ENCODE results near the gene ATP6V0C.
A peak's percentile ranks its signal among the peaks of the same experiment; 100 is the strongest.
"Not testable (repeated sequence)": the region's sequence is repeated elsewhere in the genome, so short reads cannot be mapped to it uniquely, and the experiment has no call there.

Gene ATP6V0C

DNA sequence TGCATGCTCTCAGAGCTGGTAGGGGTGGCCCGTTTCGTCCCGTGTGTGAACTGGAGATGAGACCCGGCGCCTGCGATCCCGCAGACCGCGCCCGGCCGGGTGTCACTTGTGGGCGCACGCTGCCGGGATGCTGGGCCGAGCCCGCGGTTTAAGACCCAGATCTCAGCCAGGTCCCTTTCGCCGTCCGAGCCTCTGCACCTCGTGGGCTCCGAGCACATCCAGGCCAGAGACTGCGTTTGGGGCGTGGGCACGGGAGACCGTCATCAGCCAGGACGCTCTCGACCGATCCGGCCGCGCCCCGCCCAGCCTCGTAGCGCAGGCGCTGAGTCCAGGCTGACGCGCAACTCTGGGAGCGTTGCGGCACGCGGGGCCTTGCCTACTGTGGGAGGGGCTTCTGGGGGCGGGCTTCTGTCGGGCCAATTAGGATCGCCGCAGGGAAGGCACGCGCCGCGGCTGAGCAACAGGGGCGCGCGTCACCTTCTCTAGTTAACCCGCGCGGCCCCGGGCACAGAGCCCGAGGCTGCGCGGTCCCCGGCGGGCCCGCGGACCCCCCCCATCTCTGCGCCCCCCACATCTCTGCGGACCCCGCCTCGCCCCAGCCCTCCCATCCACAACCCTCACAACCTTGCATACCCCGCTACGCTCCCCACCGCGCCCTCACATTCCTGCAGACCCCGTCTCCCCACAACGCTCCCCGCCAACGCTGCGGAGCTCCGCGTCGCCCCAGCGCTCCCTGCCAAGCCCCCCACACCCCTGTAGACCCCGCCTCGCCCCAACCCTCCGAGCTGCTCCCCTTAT is 18.1 kb downstream of the ATP6V0C start:
- Histone ChIP-seq H3K27me3 (ENCODE audit: insufficient read depth, poor library complexity, severe bottlenecking) (no peaks in the 10 kb centered on the region), H3K4me3 (replicated peaks; ENCODE audit: insufficient read depth, low read length) (peak overlapping the region; percentile 48), H3K27ac (replicated peaks) (peak overlapping the region; percentile 79)
- DNase-seq (ENCODE audit: low read depth in 1 of 2, low spot score in 1 of 2), result peak; percentile 95 to 97
- TF ChIP-seq POLR2AphosphoS5 (IDR thresholded peaks at IDR 0.05; ENCODE audit: low read depth) (peak; percentile 70), REST (IDR thresholded peaks at IDR 0.05; ENCODE audit: insufficient replicate concordance, low read depth) (no peak)

- peak overlapping the region; percentile 46 for H3K4me3 ChIP-seq (replicated peaks; ENCODE audit: insufficient read depth, low read length)
- peak in 1 of 2 experiments; percentile 69 for DNase-seq (ENCODE audit: low read depth in 1 of 2, low spot score in 1 of 2)
- peak overlapping the region; percentile 79 for H3K27ac ChIP-seq (replicated peaks)
These were observed 18.9 kb downstream of the ATP6V0C start for GRCh38 chr16:2532494-2533141.

GRCh38 chr16:2533142-2533755 is 19.5 kb downstream of the ATP6V0C start:
- H3K27me3 ChIP-seq (ENCODE audit: insufficient read depth, poor library complexity, severe bottlenecking); DNase-seq (ENCODE audit: low read depth in 1 of 2, low spot score in 1 of 2); H3K4me3 ChIP-seq (replicated peaks; ENCODE audit: insufficient read depth, low read length): not testable (repeated sequence)
- H3K27ac ChIP-seq (replicated peaks), result peak overlapping the region; percentile 79

More at GRCh38 chr16:2532494-2533141, 18.9 kb downstream of the ATP6V0C start:
- TF ChIP-seq POLR2AphosphoS5 (IDR thresholded peaks at IDR 0.05; ENCODE audit: low read depth) (peak; percentile 72; the same call in 1 of the 2 replicates), GABPA (IDR thresholded peaks at IDR 0.05; ENCODE audit: low read depth) (no peak), REST (IDR thresholded peaks at IDR 0.05; ENCODE audit: insufficient replicate concordance, low read depth) (no peak)
- H3K27me3 ChIP-seq (ENCODE audit: insufficient read depth, poor library complexity, severe bottlenecking), result no peaks in the 10 kb centered on the region

- H3K27me3 ChIP-seq (ENCODE audit: insufficient read depth, poor library complexity, severe bottlenecking), result no peaks in the 10 kb centered on the region
- no peak overlapping the region for H3K4me3 ChIP-seq (replicated peaks; ENCODE audit: insufficient read depth, low read length)
- H3K27ac ChIP-seq (replicated peaks), result no peak overlapping the region
- TF ChIP-seq SPI1 (IDR thresholded peaks at IDR 0.05; ENCODE audit: borderline replicate concordance, low read depth), result no peak
- TF ChIP-seq REST (IDR thresholded peaks at IDR 0.05; ENCODE audit: insufficient replicate concordance, low read depth), result no peak
- no peak for TF ChIP-seq GABPA (IDR thresholded peaks at IDR 0.05; ENCODE audit: low read depth)
- no peak for TF ChIP-seq POLR2AphosphoS5 (IDR thresholded peaks at IDR 0.05; ENCODE audit: low read depth)
- TF ChIP-seq, protein P1, sequence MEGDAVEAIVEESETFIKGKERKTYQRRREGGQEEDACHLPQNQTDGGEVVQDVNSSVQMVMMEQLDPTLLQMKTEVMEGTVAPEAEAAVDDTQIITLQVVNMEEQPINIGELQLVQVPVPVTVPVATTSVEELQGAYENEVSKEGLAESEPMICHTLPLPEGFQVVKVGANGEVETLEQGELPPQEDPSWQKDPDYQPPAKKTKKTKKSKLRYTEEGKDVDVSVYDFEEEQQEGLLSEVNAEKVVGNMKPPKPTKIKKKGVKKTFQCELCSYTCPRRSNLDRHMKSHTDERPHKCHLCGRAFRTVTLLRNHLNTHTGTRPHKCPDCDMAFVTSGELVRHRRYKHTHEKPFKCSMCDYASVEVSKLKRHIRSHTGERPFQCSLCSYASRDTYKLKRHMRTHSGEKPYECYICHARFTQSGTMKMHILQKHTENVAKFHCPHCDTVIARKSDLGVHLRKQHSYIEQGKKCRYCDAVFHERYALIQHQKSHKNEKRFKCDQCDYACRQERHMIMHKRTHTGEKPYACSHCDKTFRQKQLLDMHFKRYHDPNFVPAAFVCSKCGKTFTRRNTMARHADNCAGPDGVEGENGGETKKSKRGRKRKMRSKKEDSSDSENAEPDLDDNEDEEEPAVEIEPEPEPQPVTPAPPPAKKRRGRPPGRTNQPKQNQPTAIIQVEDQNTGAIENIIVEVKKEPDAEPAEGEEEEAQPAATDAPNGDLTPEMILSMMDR (IDR thresholded peaks at IDR 0.05; ENCODE audit: insufficient read depth, low read length), result no peak
- DNase-seq (ENCODE audit: low read depth in 1 of 2, low spot score in 1 of 2), result no peak
These were observed 20.2 kb downstream of the ATP6V0C start for GRCh38 chr16:2533912-2534311.

DNA sequence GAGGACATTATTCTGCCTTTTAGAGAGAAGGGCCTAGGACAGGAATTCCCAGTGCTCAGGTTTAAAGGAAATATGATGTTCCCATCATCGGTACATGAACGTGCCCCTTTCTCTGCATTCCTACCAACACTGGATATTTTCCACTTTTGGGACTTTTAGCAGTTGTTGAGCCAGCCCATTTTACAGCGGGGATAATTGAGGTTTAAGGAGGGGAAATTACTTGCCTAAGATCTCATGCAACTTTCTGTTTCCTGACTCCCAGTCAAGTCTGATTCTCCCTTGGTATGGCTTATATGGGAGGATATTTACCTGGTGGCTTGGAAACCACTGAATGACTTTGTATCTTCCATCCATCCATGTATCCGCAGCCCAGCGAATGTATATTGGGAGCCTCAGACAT is 20.6 kb downstream of the ATP6V0C start:
- H3K4me3 ChIP-seq (replicated peaks; ENCODE audit: insufficient read depth, low read length); DNase-seq (ENCODE audit: low read depth in 1 of 2, low spot score in 1 of 2); H3K27me3 ChIP-seq (ENCODE audit: insufficient read depth, poor library complexity, severe bottlenecking); H3K27ac ChIP-seq (replicated peaks): not testable (repeated sequence)
